HFFc6 (cell line): ENCODE data around the gene TPPP2. TPM values are rescaled to one million over a fixed set of nuclear protein-coding genes. Genes with fewer than 3 reads are reported as not detected.

Source experiments
- DNase-seq: peaks from one replicate; pipeline ENCODE4 v3.0.0-alpha.2; 2018
- H3K27ac Mint-ChIP-seq: 2 replicates; pipeline ENCODE4 v1.8.0; 2020; ENCODE audit warnings: mild to moderate bottlenecking, mixed read lengths
- H3K27me3 Mint-ChIP-seq: 2 replicates; pipeline ENCODE4 v1.8.0; 2021; ENCODE audit warnings: mild to moderate bottlenecking, moderate library complexity, mixed read lengths; ENCODE audit not compliant: insufficient read depth
- H3K36me3 Mint-ChIP-seq: 2 replicates; pipeline ENCODE4 v1.8.0; 2021; ENCODE audit warnings: low read depth, mixed read lengths
- H3K4me1 Mint-ChIP-seq: 2 replicates; pipeline ENCODE4 v1.8.0; 2020; ENCODE audit warnings: low read depth, mixed read lengths
- H3K4me3 Mint-ChIP-seq: 2 replicates; pipeline ENCODE4 v1.8.0; 2020; ENCODE audit warnings: mild to moderate bottlenecking, moderate library complexity, mixed read lengths
- H3K9me3 Mint-ChIP-seq: 2 replicates; pipeline ENCODE4 v1.8.0; 2020; ENCODE audit warnings: mild to moderate bottlenecking, mixed read lengths
- total RNA-seq, 6 experiments: library from RNA; stranded (reverse); fragmentation: NEBNext Ultra II Directional; extraction: Animal tissue kit (Norgen Biotek cat#: 25700); gene quantifications; 2 replicates in 1 of 6; 3 replicates in 5 of 6; pipeline ENCODE4 v1.2.3, GENCODE V29; 2021
- TF ChIP-seq, protein P1 (sequence below): fragments of 200-600 bp; sonication (generic); IDR thresholded peaks from 2 replicates; pipeline ENCODE4 v1.5.0; 2021; ENCODE audit warnings: antibody characterized with exemption, mild to moderate bottlenecking

Gene TPPP2
- total RNA-seq, 6 experiments from 2014 or later: not detected

DNA sequence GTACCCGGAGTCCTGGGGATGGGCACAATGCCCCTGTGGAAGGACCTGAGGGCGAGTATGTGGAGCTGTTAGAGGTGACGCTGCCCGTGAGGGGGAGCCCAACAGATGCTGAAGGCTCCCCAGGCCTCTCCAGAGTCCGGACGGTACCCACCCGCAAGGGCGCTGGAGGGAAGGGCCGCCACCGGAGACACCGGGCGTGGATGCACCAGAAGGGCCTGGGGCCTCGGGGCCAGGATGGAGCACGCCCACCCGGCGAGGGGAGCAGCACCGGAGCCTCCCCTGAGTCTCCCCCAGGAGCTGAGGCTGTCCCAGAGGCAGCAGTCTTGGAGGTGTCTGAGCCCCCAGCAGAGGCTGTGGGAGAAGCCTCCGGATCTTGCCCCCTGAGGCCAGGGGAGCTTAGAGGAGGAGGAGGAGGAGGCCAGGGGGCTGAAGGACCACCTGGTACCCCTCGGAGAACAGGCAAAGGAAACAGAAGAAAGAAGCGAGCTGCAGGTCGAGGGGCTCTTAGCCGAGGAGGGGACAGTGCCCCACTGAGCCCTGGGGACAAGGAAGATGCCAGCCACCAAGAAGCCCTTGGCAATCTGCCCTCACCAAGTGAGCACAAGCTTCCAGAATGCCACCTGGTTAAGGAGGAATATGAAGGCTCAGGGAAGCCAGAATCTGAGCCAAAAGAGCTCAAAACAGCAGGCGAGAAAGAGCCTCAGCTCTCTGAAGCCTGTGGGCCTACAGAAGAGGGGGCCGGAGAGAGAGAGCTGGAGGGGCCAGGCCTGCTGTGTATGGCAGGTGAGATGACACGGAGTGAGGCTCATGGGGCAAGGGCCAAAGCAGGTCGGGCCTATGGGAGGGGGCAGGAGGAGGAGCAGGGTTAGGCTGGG, 44.6 kb downstream of the TPPP2 start:
- no peak overlapping the region for H3K4me3 Mint-ChIP-seq
- H3K4me1 Mint-ChIP-seq: peaks cover 24% of the 10 kb centered on the region
- no peak overlapping the region; the same call in 1 of the 2 replicates for H3K27ac Mint-ChIP-seq
- TF ChIP-seq, protein P1, sequence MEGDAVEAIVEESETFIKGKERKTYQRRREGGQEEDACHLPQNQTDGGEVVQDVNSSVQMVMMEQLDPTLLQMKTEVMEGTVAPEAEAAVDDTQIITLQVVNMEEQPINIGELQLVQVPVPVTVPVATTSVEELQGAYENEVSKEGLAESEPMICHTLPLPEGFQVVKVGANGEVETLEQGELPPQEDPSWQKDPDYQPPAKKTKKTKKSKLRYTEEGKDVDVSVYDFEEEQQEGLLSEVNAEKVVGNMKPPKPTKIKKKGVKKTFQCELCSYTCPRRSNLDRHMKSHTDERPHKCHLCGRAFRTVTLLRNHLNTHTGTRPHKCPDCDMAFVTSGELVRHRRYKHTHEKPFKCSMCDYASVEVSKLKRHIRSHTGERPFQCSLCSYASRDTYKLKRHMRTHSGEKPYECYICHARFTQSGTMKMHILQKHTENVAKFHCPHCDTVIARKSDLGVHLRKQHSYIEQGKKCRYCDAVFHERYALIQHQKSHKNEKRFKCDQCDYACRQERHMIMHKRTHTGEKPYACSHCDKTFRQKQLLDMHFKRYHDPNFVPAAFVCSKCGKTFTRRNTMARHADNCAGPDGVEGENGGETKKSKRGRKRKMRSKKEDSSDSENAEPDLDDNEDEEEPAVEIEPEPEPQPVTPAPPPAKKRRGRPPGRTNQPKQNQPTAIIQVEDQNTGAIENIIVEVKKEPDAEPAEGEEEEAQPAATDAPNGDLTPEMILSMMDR: no peak
- DNase-seq: no peak
- peaks cover 6% of the 10 kb centered on the region for H3K27me3 Mint-ChIP-seq
- H3K9me3 Mint-ChIP-seq: no peaks in the 10 kb centered on the region
- H3K36me3 Mint-ChIP-seq: peaks cover 14% of the 10 kb centered on the region

- no peak for DNase-seq
- H3K36me3 Mint-ChIP-seq: peaks cover 14% of the 10 kb centered on the region
- TF ChIP-seq, protein P1: no peak
- H3K4me3 Mint-ChIP-seq: no peak overlapping the region
- peak overlapping the region; percentile 30; the same call in 1 of the 2 replicates for H3K27ac Mint-ChIP-seq
- H3K9me3 Mint-ChIP-seq: no peaks in the 10 kb centered on the region
- peaks cover 23% of the 10 kb centered on the region for H3K4me1 Mint-ChIP-seq
- H3K27me3 Mint-ChIP-seq: peaks cover 8% of the 10 kb centered on the region
Observed at GRCh38 chr14:21075719-21076437, 45.9 kb downstream of the TPPP2 start.

DNA sequence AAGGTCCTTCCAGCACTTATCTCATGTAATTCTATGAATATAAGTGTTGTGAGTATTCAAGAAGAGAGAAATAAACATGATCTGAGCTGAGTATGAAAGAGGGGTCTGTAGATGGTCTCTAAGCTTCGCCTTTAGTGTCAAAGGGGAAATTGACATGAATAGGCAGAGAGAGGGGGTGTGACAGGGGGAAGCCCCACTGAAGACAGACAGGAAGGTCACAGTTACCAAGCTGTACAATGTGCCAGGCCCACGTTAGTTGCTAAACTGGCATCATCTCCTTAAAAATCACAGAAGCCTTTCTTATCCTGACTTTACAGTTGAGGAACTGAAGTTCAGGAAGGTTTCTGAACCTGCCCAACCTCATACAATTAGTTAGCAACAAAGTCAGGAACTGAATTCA, 47.7 kb downstream of the TPPP2 start:
- Mint-ChIP-seq H3K9me3 (no peaks in the 10 kb centered on the region), H3K27ac (peak overlapping the region; percentile 37; the same call in 1 of the 2 replicates), H3K4me3 (no peak overlapping the region), H3K27me3 (peaks cover 5% of the 10 kb centered on the region), H3K36me3 (peaks cover 14% of the 10 kb centered on the region), H3K4me1 (peaks cover 11% of the 10 kb centered on the region)
- no peak for DNase-seq
- TF ChIP-seq, protein P1: no peak

DNA sequence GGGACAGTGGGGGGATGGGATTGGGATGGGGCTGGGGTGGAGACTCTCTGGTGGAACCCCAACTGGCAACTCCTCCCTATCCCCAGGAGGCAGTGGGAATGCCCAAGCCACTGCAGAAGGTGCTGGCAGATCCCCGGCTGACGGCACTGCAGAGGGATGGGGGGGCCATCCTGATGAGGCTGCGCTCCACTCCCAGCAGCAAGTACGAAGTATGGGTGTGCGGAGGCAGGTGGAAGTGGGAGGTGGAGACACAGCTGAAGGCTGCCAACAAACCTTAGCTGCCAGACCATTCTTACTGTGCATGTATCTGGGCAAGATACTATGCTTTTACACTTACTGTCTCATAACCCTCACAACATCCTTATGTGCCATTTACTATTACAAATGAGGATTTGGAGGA, 48.3 kb downstream of the TPPP2 start:
- no peaks in the 10 kb centered on the region for H3K9me3 Mint-ChIP-seq
- DNase-seq: no peak
- peaks cover 5% of the 10 kb centered on the region for H3K27me3 Mint-ChIP-seq
- H3K4me1 Mint-ChIP-seq: peaks cover 6% of the 10 kb centered on the region
- peaks cover 12% of the 10 kb centered on the region for H3K36me3 Mint-ChIP-seq
- H3K27ac Mint-ChIP-seq: no peak overlapping the region; the same call in 1 of the 2 replicates
- TF ChIP-seq, protein P1: no peak
- H3K4me3 Mint-ChIP-seq: no peak overlapping the region

DNA sequence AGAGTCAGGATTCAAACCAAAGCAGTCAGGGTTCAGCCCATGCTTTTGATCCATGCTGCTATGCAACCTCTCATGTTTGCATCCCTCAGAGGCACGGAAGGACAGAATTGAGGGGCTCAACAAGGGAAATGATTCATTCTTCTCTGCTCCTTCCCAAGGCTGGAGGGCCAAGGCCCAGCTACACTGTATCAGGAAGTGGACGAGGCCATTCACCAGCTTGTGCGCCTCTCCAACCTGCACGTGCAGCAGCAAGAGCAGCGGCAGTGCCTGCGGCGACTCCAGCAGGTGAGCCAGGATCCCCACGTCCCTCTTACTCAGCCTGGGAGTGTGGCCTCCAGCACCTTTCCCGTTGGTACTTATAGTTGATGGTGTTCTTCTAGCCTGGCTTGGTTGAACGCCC, 48.7 kb downstream of the TPPP2 start:
- Mint-ChIP-seq H3K36me3 (peaks cover 8% of the 10 kb centered on the region), H3K27ac (no peak overlapping the region; the same call in 1 of the 2 replicates), H3K4me3 (no peak overlapping the region), H3K4me1 (peaks cover 1% of the 10 kb centered on the region), H3K27me3 (peaks cover 5% of the 10 kb centered on the region), H3K9me3 (no peaks in the 10 kb centered on the region)
- no peak for DNase-seq
- TF ChIP-seq, protein P1: no peak
